Heart left ventricle (tissue), 16 donors: ENCODE results near the gene OPRL1. TPM values are rescaled to one million over a fixed set of nuclear protein-coding genes. Genes with fewer than 3 reads are reported as not detected.
A peak's percentile ranks its signal among the peaks of the same experiment; 100 is the strongest.

ENCODE experiments used
- ATAC-seq, 4 donors: fragments of 200-7000 bp; cut with Tn5 transposase; one replicate each; pipeline ENCODE4 v1.9.1; 2020 to 2022; ENCODE audit warnings: moderate library complexity in 4 of 4, mild to moderate bottlenecking in 3 of 4, moderate number of reproducible peaks in 1 of 4
- DNase-seq, 5 donors: peaks; one replicate each; pipeline ENCODE4 v3.0.0-alpha.2; 2020
- H3K27ac ChIP-seq, 12 donors: fragments of 200-600 bp; sonication (generic) in 4 of 12; one replicate each; pipeline versions ENCODE4 v1.5.0 to v1.8.0; 2016 to 2022; ENCODE audit warnings: mild to moderate bottlenecking in 2 of 12
- H3K27me3 ChIP-seq, 9 donors: fragments of 200-600 bp; sonication (generic) in 2 of 9; one replicate each; pipeline versions ENCODE4 v1.5.1 to v1.8.0; 2016 to 2022; ENCODE audit warnings: mild to moderate bottlenecking in 3 of 9
- H3K36me3 ChIP-seq, 9 donors: fragments of 200-600 bp; sonication (generic) in 2 of 9; one replicate each; pipeline versions ENCODE4 v1.5.0 to v1.8.0; 2018 to 2022; ENCODE audit warnings: mild to moderate bottlenecking in 2 of 9
- H3K4me1 ChIP-seq, 12 donors: fragments of 200-600 bp; sonication (generic) in 4 of 12; one replicate each; pipeline versions ENCODE4 v1.5.0 to v1.8.0; 2016 to 2022; ENCODE audit warnings: mild to moderate bottlenecking in 3 of 12
- H3K4me3 ChIP-seq, 12 donors: fragments of 200-600 bp; sonication (generic) in 4 of 12; one replicate each; pipeline versions ENCODE4 v1.5.0 to v1.8.0; 2017 to 2022; ENCODE audit warnings: mild to moderate bottlenecking in 9 of 12, moderate library complexity in 4 of 12
- H3K9me3 ChIP-seq, 12 donors: fragments of 200-600 bp; sonication (generic) in 4 of 12; one replicate each; pipeline versions ENCODE4 v1.5.0 to v1.8.0; 2016 to 2022; ENCODE audit warnings: mild to moderate bottlenecking in 1 of 12
- CTCF ChIP-seq, 12 donors: fragments of 200-600 bp; sonication (generic) in 4 of 12; IDR thresholded peaks; one replicate each; pipeline versions ENCODE4 v1.5.0 to v1.8.0; 2018 to 2022; ENCODE audit warnings: antibody characterized with exemption in 12 of 12, mild to moderate bottlenecking in 5 of 12
- POLR2A ChIP-seq, 2 donors: fragments of 450-650 bp; IDR thresholded peaks; one replicate each; pipeline ENCODE4 v1.6.1; 2017; ENCODE audit warnings: antibody characterized with exemption in 2 of 2, mild to moderate bottlenecking in 2 of 2, moderate library complexity in 2 of 2
- WGBS, 4 donors: extraction: QIAGEN DNeasy Blood & Tissue Kit in 2 of 4; methylation state at CpG; one replicate each; pipeline versions ENCODE4 v1.1.5 to v1.1.7; 2013 to 2018; 5-methylcytosine and 5-hydroxymethylcytosine counted together
- intact Hi-C, 10 donors: fragments of 100-400 bp; cut with DNase I; formaldehyde crosslinking; loops; one replicate each; pipeline versions ENCODE4 v1.11.1 to v1.14.2; 2022
- polyA plus RNA-seq, 2 donors: library from polyadenylated mRNA; stranded (reverse); fragments of 200-250 nt; gene quantifications; one replicate each; pipeline ENCODE4 v1.2.3, GENCODE V29; 2013
- total RNA-seq, 9 donors: library from RNA; depleted of rRNA in 2 of 9; stranded (reverse); fragments of >200 nt in 2 of 9; fragmentation: NEBNext Ultra II Directional in 3 of 9; extraction: Animal tissue kit (Norgen Biotek cat#: 25700) in 3 of 9; gene quantifications; one replicate each; pipeline versions ENCODE4 v1.1.0 to v1.2.4, GENCODE V29; 2016 to 2023
- donor health status: ischemic (EF 13 %, LVEDD 7.1; RV severe dilation, severe dysfunction).
- donor health status: healthy with polysubstance abuse.
- donor health status: DM: no; HTN: yes; CAD: no.
- donor health status: DM: no; HTN: no; CAD: no.
- donor health status: ischemic (EF 25% LVEDD 6.9; RV normal size, moderate dysfunction).
- donor health status: ischemic (EF 25% LVEDD 5.7; RV mildly dilated, moderate dysfunction).
- donor health status: healthy.
- donor health status: DM: yes; HTN: yes; CAD: no.
- donor health status: ischemic (EF 35%, LVEDD 5.7; RV mildly dilated, moderate dysfunction).
- donor health status: nonischemic (EF 11% LVEDD 7.7; RV severe dilation, severe dysfunction).
- donor health status: DM: yes; HTN: yes; CAD: no.
- donor health status: PGD.
- donor health status: ischemic (EF 29% LVEDD 5.4; RV normal size, mild dysfunction).
- donor health status: nonischemic (EF 23%, LVEDD 6.1; RV moderate dilation, normal function).

Gene OPRL1
- total and polyA plus RNA-seq, 11 donors = 0.18 to 1.9 (median 0.54) TPM

GRCh38 chr20:64052987-64053840, 26.7 kb upstream of the OPRL1 start:
- 69 to 85% (median 72%) methylated on average over 21 to 33 of the region's 33 CpGs for WGBS, 4 donors
- no peak for DNase-seq
- no peaks in the 10 kb centered on the region for H3K9me3 ChIP-seq
- H3K4me1 ChIP-seq = peaks cover 0 to 74% (median 42%) of the 10 kb centered on the region in 12 donors
- TF ChIP-seq POLR2A (IDR thresholded peaks at IDR 0.05) (no peak), CTCF (IDR thresholded peaks at IDR 0.05) (no peak)
- peak overlapping the region in 7 of 12 donors; percentile 9 to 33 (median 32) for H3K4me3 ChIP-seq
- H3K36me3 ChIP-seq = peaks cover 0 to 5% (median under 1%) of the 10 kb centered on the region in 9 donors
- intact Hi-C loops = no loop called here
- H3K27me3 ChIP-seq = peaks cover 0 to 51% (median 8%) of the 10 kb centered on the region in 9 donors
- peak overlapping the region; percentile 68 to 96 (median 91) for H3K27ac ChIP-seq
- ATAC-seq = no peak

GRCh38 chr20:64053841-64054661, 25.8 kb upstream of the OPRL1 start:
- Histone ChIP-seq H3K27ac (peak overlapping the region; percentile 75 to 98 (median 92)), H3K9me3 (no peaks in the 10 kb centered on the region), H3K4me3 (peak overlapping the region in 9 of 12 donors; percentile 15 to 42 (median 32)), H3K36me3 (no peaks in the 10 kb centered on the region), H3K27me3 (peaks cover 0 to 42% (median 8%) of the 10 kb centered on the region in 9 donors), H3K4me1 (peaks cover 0 to 75% (median 42%) of the 10 kb centered on the region in 12 donors)
- 27 to 41% (median 32%) methylated on average over 10 to 17 of the region's 17 CpGs for WGBS, 4 donors
- intact Hi-C loops = no loop called here
- ATAC-seq (peak; percentile 33 to 62 (median 43)), DNase-seq (peak; percentile 82 to 88 (median 87))
- TF ChIP-seq CTCF (IDR thresholded peaks at IDR 0.05) (peak in 2 of 12 donors; percentile 13 to 23), POLR2A (IDR thresholded peaks at IDR 0.05) (no peak)

GRCh38 chr20:64055396-64055892, 24.4 kb upstream of the OPRL1 start:
- 47 to 68% (median 51%) methylated on average over 8 to 9 of the region's 9 CpGs for WGBS, 4 donors
- H3K4me3 ChIP-seq = peak overlapping the region in 7 of 12 donors; percentile 2 to 42 (median 10)

More at GRCh38 chr20:64055396-64055892, 24.4 kb upstream of the OPRL1 start:
- Histone ChIP-seq H3K36me3 (no peaks in the 10 kb centered on the region), H3K27ac (peak overlapping the region; percentile 70 to 98 (median 92)), H3K27me3 (peaks cover 0 to 31% (median 4%) of the 10 kb centered on the region in 9 donors), H3K4me1 (peaks cover 0 to 67% (median 42%) of the 10 kb centered on the region in 12 donors), H3K9me3 (no peaks in the 10 kb centered on the region)
- ATAC-seq (no peak), DNase-seq (no peak)
- TF ChIP-seq POLR2A (IDR thresholded peaks at IDR 0.05) (no peak), CTCF (IDR thresholded peaks at IDR 0.05) (no peak)
- intact Hi-C loops = loop anchor here in 1 of 10 donors (5.0 kb wide), 1 partner anchor 73 kb away; the partner anchor contains the start of gene PRPF6
